OCI-LY1 (cell line): ENCODE measurements around the gene UPB1.
A peak's percentile ranks its signal among the peaks of the same experiment; 100 is the strongest.

Experiments
- H2AFZ ChIP-seq: fragments of 200-600 bp; sonication (generic), shearing (Covaris generic); 2 replicates; pipeline ENCODE4 v1.6.0; 2014; ENCODE audit warnings: antibody characterized with exemption, mild to moderate bottlenecking, low read length
- H3F3A ChIP-seq: fragments of 200-600 bp; sonication (generic), shearing (Covaris generic); 2 replicates; pipeline ENCODE4 v1.6.0; 2014; ENCODE audit warnings: mild to moderate bottlenecking, antibody characterized with exemption, low read length, moderate library complexity; ENCODE audit not compliant: insufficient read depth
- H3K27ac ChIP-seq: fragments of 200-600 bp; sonication (generic); 2 replicates; pipeline ENCODE4 v1.5.1; 2014; ENCODE audit warnings: low read length, mixed run types, mild to moderate bottlenecking, low read depth; ENCODE audit not compliant: poor library complexity, severe bottlenecking
- H3K27me3 ChIP-seq: fragments of 200-600 bp; sonication (generic); 2 replicates; pipeline ENCODE4 v1.6.0; 2014; ENCODE audit warnings: antibody characterized with exemption, mild to moderate bottlenecking, low read length, moderate library complexity; ENCODE audit not compliant: insufficient read depth
- H3K36me3 ChIP-seq: fragments of 200-600 bp; sonication (generic); 2 replicates; pipeline ENCODE4 v1.6.1; 2014; ENCODE audit warnings: mild to moderate bottlenecking, antibody characterized with exemption, low read length, moderate library complexity, mixed read lengths; ENCODE audit not compliant: insufficient read depth
- H3K4me1 ChIP-seq: fragments of 200-600 bp; sonication (generic); 2 replicates; pipeline ENCODE4 v1.5.1; 2014; ENCODE audit warnings: mild to moderate bottlenecking, low read length, moderate library complexity; ENCODE audit not compliant: insufficient read depth, severe bottlenecking
- H3K4me2 ChIP-seq: fragments of 200-600 bp; sonication (generic), shearing (Covaris generic); 2 replicates; pipeline ENCODE4 v1.6.1; 2014; ENCODE audit warnings: low read length
- H3K4me3 ChIP-seq: fragments of 200-600 bp; sonication (generic); 2 replicates; pipeline ENCODE4 v1.5.1; 2014; ENCODE audit warnings: low read length, low read depth, mild to moderate bottlenecking, mixed read lengths; ENCODE audit not compliant: poor library complexity, severe bottlenecking
- H3K79me2 ChIP-seq: fragments of 200-600 bp; shearing (Covaris generic); 2 replicates; pipeline ENCODE4 v1.6.1; 2016; ENCODE audit warnings: mixed run types, low read length, mixed read lengths; ENCODE audit not compliant: insufficient read depth
- H3K9ac ChIP-seq: fragments of 200-600 bp; sonication (generic), shearing (Covaris generic); 2 replicates; pipeline ENCODE4 v1.6.1; 2014; ENCODE audit warnings: mild to moderate bottlenecking, low read length, mixed read lengths
- H3K9me2 ChIP-seq: fragments of 200-600 bp; sonication (generic), shearing (Covaris generic); 2 replicates; pipeline ENCODE4 v1.6.1; 2014; ENCODE audit warnings: low read depth, mild to moderate bottlenecking, low read length, mixed read lengths
- H3K9me3 ChIP-seq: fragments of 200-600 bp; shearing (Covaris generic); 2 replicates; pipeline ENCODE4 v1.6.1; 2014; ENCODE audit warnings: low read length, mixed read lengths
- H4K20me1 ChIP-seq: fragments of 200-600 bp; sonication (generic), shearing (Covaris generic); 2 replicates; pipeline ENCODE4 v1.6.0; 2016; ENCODE audit warnings: mild to moderate bottlenecking, low read length; ENCODE audit not compliant: insufficient read depth
- CTCF ChIP-seq: fragments of 200-600 bp; sonication (generic), shearing (Covaris generic); IDR thresholded peaks from 2 replicates; pipeline ENCODE4 v1.5.1; 2017; ENCODE audit warnings: mild to moderate bottlenecking, antibody characterized with exemption, low read length, moderate library complexity, mixed read lengths
- EZH2 ChIP-seq: fragments of 200-600 bp; sonication (generic), shearing (Covaris generic); IDR thresholded peaks from 2 replicates; pipeline ENCODE4 v1.8.0; 2017; ENCODE audit warnings: borderline replicate concordance, mixed run types, mild to moderate bottlenecking, antibody characterized with exemption, low read length, moderate library complexity, mixed read lengths

The UPB1 gene

GRCh38 chr22:24500277-24500820 lies 5.2 kb downstream of the UPB1 start:
- Histone ChIP-seq H3K79me2 (no peaks in the 10 kb centered on the region), H3K4me2 (peak overlapping the region; percentile 28; the same call in 1 of the 2 replicates), H3K9ac (no peak overlapping the region; the same call in 1 of the 2 replicates), H3K4me3 (no peak overlapping the region), H3K27ac (peak overlapping the region; percentile 50), H3K4me1 (peaks cover 41% of the 10 kb centered on the region), H3K9me2 (no peaks in the 10 kb centered on the region), H3K36me3 (no peaks in the 10 kb centered on the region), H3K27me3 (no peaks in the 10 kb centered on the region), H3F3A (peaks cover 4% of the 10 kb centered on the region; the same call in 1 of the 2 replicates), H4K20me1 (no peaks in the 10 kb centered on the region), H2AFZ (no peak overlapping the region), H3K9me3 (no peaks in the 10 kb centered on the region)
- TF ChIP-seq EZH2, result no peak

GRCh38 chr22:24501301-24502005 lies 6.3 kb downstream of the UPB1 start:
- no peaks in the 10 kb centered on the region for H3K27me3 ChIP-seq
- no peaks in the 10 kb centered on the region for H3K79me2 ChIP-seq
- H3K36me3 ChIP-seq, result no peaks in the 10 kb centered on the region
- no peaks in the 10 kb centered on the region for H3K9me3 ChIP-seq
- H3K4me2 ChIP-seq, result no peak overlapping the region; the same call in 1 of the 2 replicates
- no peak overlapping the region; the same call in 1 of the 2 replicates for H3K9ac ChIP-seq
- no peaks in the 10 kb centered on the region for H4K20me1 ChIP-seq
- H3K4me3 ChIP-seq, result no peak overlapping the region
- no peaks in the 10 kb centered on the region for H3K9me2 ChIP-seq
- no peak overlapping the region for H2AFZ ChIP-seq
- TF ChIP-seq EZH2 (no peak), CTCF (no peak)
- peaks cover 41% of the 10 kb centered on the region for H3K4me1 ChIP-seq
- no peak overlapping the region for H3K27ac ChIP-seq
- H3F3A ChIP-seq, result peaks cover 4% of the 10 kb centered on the region; the same call in 1 of the 2 replicates

GRCh38 chr22:24502034-24502433 lies 6.9 kb downstream of the UPB1 start:
- Histone ChIP-seq H3K27me3 (no peaks in the 10 kb centered on the region), H3K4me1 (peaks cover 47% of the 10 kb centered on the region), H3K9me2 (no peaks in the 10 kb centered on the region)

More at GRCh38 chr22:24502034-24502433, 6.9 kb downstream of the UPB1 start:
- no peak for TF ChIP-seq EZH2
- no peak for TF ChIP-seq CTCF
- H3K27ac ChIP-seq, result no peak overlapping the region
- H3K9ac ChIP-seq, result no peak overlapping the region
- no peaks in the 10 kb centered on the region for H3K36me3 ChIP-seq
- H3K4me2 ChIP-seq, result no peak overlapping the region
- H2AFZ ChIP-seq, result no peak overlapping the region
- H3K4me3 ChIP-seq, result no peak overlapping the region
- peaks cover 4% of the 10 kb centered on the region for H3F3A ChIP-seq
- no peaks in the 10 kb centered on the region for H3K79me2 ChIP-seq
- H3K9me3 ChIP-seq, result no peaks in the 10 kb centered on the region
- no peaks in the 10 kb centered on the region for H4K20me1 ChIP-seq
